ENCODE data around the gene ABCC9.
A peak's percentile ranks its signal among the peaks of the same experiment; 100 is the strongest.

Gene ABCC9

GRCh38 chr12:21774358-21775132 is 166.7 kb downstream of the ABCC9 start, which contains the start of gene KCNJ8:
Gene KCNJ8, minus strand, starts transcription at chr12:21774706. Its CDS starts 1,090 bp downstream, at chr12:21773616.
- Mint-ChIP-seq H3K4me3 (peak within 1 kb of the TSS; percentile 81 to 90 (median 85)), H3K27ac (peak within 1 kb of the TSS; percentile 76 to 87 (median 83)), H3K4me1 (peaks cover 23% of the 10 kb centered on the region), H3K9me3 (no peaks in the 10 kb centered on the region), H3K36me3 (ENCODE audit: low read depth) (peaks cover 12% of the 10 kb centered on the region), H3K27me3 (ENCODE audit: low read depth) (peaks cover 13% of the 10 kb centered on the region)
- TF ChIP-seq CTCF (IDR thresholded peaks at IDR 0.05; ENCODE audit: unreplicated experiment in 3 of 3) = no peak

- Mint-ChIP-seq H3K4me1 (peaks cover 23% of the 10 kb centered on the region), H3K4me3 (peak overlapping the region; percentile 77 to 85 (median 85)), H3K27me3 (ENCODE audit: low read depth) (peaks cover 13% of the 10 kb centered on the region), H3K9me3 (no peaks in the 10 kb centered on the region), H3K27ac (peak overlapping the region; percentile 13 to 87 (median 76)), H3K36me3 (ENCODE audit: low read depth) (peaks cover 16% of the 10 kb centered on the region)
- no peak for TF ChIP-seq CTCF (IDR thresholded peaks at IDR 0.05; ENCODE audit: unreplicated experiment in 3 of 3)
These were observed 167.4 kb downstream of the ABCC9 start for GRCh38 chr12:21773806-21774205.

- peaks cover 23% of the 10 kb centered on the region for H3K4me1 Mint-ChIP-seq
- H3K4me3 Mint-ChIP-seq = peak overlapping the region; percentile 77 to 85 (median 85)
- TF ChIP-seq CTCF (IDR thresholded peaks at IDR 0.05; ENCODE audit: unreplicated experiment in 3 of 3) = peak; percentile 25 to 59 (median 37)
- peaks cover 13% of the 10 kb centered on the region for H3K27me3 Mint-ChIP-seq (ENCODE audit: low read depth)
- H3K36me3 Mint-ChIP-seq (ENCODE audit: low read depth) = peaks cover 18% of the 10 kb centered on the region
- H3K27ac Mint-ChIP-seq = peak overlapping the region; percentile 71 to 87 (median 76)
- no peaks in the 10 kb centered on the region for H3K9me3 Mint-ChIP-seq
These were observed 167.9 kb downstream of the ABCC9 start for GRCh38 chr12:21773263-21773741.

- Mint-ChIP-seq H3K27me3 (ENCODE audit: low read depth) (peaks cover 13% of the 10 kb centered on the region), H3K36me3 (ENCODE audit: low read depth) (peaks cover 25% of the 10 kb centered on the region), H3K9me3 (no peaks in the 10 kb centered on the region), H3K4me3 (peak overlapping the region; percentile 8 to 72 (median 61)), H3K27ac (no peak overlapping the region), H3K4me1 (peaks cover 23% of the 10 kb centered on the region)
- no peak for TF ChIP-seq CTCF (IDR thresholded peaks at IDR 0.05; ENCODE audit: unreplicated experiment in 3 of 3)
These were observed 169.9 kb downstream of the ABCC9 start for GRCh38 chr12:21771311-21771710.

- Mint-ChIP-seq H3K4me3 (no peak overlapping the region), H3K36me3 (ENCODE audit: low read depth) (peaks cover 36% of the 10 kb centered on the region), H3K9me3 (no peaks in the 10 kb centered on the region), H3K27ac (no peak overlapping the region), H3K4me1 (peaks cover 9% of the 10 kb centered on the region), H3K27me3 (ENCODE audit: low read depth) (peaks cover 4% of the 10 kb centered on the region)
- no peak for TF ChIP-seq CTCF (IDR thresholded peaks at IDR 0.05; ENCODE audit: unreplicated experiment in 3 of 3)
These were observed 171.9 kb downstream of the ABCC9 start for GRCh38 chr12:21769307-21769706.
